Stimulated activated CD8-positive, alpha-beta memory T cell treated with anti-CD3 and anti-CD28 coated beads, Interleukin-4, amount 100 ng/mL, for 48 hours (primary cell): ENCODE measurements around the gene LY6G6D.

Source experiments
- DNase-seq: peaks from one replicate; pipeline ENCODE4 v3.0.0-alpha.2; 2020

Gene LY6G6D

GRCh38 chr6:31721351-31722020 is 6.3 kb downstream of the LY6G6D start, which contains the start of gene LY6G6C:
Gene LY6G6C (minus strand): TSS chr6:31721746. CDS start chr6:31721679, 67 bp downstream.
- DNase-seq = no peak

GRCh38 chr6:31722173-31722572 is 7.0 kb downstream of the LY6G6D start:
- no peak for DNase-seq

- no peak for DNase-seq
These were observed 8.3 kb downstream of the LY6G6D start, which contains the start of gene MPIG6B for GRCh38 chr6:31723245-31723979. Gene MPIG6B (plus strand): TSS chr6:31723373. CDS start chr6:31723384, 11 bp downstream.

- DNase-seq = no peak
These were observed 9.0 kb downstream of the LY6G6D start for GRCh38 chr6:31723980-31724691.

DNA sequence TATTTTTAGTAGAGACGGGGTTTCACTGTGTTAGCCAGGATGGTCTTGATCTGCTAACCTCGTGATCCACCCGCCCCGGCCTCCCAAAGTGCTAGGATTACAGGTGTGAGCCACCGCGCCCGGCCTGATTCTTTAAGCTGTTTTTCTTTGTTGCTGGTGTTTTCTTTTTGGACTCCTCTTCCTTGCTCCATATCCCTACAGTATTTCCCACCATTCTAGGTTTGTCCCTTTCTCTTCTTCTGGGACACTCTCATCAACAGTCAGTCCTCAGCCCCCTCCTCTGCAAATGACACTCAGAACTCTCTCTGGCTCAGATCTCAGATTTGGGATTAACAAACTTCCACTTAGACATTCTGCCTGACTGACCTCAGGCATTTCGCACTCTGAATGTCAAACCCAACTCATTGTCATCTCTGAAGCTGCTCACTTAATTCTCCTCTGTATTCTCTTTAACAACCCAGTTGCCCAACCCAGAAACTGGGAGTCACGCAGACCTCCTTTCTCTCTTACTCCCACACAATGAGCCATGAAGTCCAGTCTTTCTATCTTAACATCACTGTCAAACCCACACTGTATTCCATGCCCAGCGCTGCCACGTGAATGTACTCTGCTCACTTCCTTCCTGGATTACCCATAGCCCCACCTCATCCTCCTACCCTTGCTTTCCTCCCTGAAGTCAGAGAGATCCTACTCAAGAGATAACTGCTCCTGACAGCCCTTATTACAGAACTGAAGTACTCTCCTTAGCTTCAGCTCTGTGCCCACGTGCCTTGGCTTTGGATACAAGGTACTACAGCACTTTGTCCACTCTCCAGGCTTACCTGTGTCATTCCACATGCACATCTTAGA is 10.6 kb downstream of the LY6G6D start:
- no peak for DNase-seq

- no peak for DNase-seq
These were observed 12.0 kb downstream of the LY6G6D start for GRCh38 chr6:31727034-31727716.

GRCh38 chr6:31727717-31728671 is 12.8 kb downstream of the LY6G6D start:
- no peak for DNase-seq

DNA sequence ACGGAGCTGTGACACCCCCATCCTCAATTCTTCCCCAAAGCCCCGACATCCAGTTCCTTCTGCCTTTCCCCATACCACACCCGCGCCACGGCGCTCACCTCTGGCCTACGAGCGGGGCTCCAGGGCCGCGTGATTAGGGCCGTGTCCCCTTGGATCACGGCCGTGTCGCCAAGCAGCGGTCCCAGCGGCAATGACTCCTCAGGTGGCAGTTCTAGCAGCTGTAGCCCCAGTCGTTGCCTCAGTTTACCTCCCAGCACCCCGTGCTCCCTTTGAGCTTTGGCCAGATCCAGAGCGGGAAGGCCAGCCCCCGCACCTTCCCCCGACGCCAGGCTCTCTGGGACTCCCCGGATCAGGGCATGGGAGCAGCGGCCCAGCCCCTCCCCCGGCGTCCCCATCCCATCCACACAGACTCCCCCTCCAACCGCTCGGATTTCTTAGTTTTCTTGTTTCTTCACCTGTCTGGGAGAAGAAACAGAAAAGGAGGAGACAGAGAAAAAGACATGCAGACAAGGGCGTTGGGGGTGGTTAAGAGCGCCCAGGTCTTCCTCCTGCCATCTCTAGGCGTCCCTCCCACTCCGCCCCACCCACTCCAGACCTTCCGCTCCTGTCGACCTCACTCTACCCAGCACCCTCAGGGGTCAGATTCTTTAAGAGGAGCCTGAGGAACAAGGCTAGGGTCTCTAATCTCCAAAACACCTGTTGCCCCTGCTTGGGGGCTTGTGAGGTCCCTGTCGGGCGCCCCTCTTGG is 13.8 kb downstream of the LY6G6D start, which contains the start of gene DDAH2:
TSS of gene DDAH2 (minus strand) at position 533 of the 748 bp plus-strand sequence. CDS start at position 395, 138 bp downstream.
- no peak for DNase-seq

DNA sequence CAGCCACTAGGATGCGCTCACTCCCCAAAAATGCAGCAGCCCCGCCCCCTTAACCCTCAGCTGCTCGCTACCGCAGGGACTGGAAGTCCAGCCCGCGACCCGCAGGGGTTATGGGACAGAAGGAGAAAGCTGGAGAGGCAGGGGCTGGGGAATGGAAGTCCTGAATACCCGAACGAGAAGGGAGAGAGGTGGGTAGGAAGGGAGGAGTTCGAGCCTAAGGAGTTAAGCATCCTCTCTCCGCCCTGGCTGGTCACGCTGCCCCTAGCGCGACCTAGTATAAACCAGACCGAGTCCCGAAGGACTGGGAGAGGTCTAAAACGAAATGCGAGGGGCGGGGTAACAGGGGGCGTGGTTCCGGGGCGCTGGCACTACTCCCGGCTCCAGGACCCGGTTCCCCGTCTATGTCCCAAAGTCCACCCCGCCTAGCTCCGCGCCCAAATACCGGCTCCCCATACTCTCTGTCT is 14.4 kb downstream of the LY6G6D start:
- DNase-seq = peak; percentile 88

- DNase-seq = peak; percentile 82
These were observed 15.0 kb downstream of the LY6G6D start for GRCh38 chr6:31729979-31730630.

DNA sequence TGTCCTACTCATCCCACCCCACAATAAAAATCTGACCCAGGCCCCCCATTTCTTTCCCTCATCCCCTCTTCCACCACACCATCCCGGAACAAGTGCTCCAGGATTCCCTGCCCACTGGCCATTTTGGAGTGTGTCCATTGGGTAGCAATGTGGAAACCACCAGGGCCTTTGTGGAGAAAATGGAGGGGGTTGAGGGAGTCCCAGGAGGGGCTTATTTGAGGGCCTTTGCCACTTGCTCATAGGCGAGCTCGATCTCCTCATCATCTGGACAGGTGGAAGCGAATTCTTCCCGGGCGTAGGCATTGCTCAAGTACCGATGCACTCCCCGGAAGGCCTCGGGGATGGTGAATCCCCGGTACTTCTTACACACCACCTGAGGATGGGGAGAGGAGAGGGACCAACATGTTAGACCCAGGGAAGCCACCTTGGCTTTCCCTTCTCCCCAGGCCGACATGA is 15.5 kb downstream of the LY6G6D start:
- no peak for DNase-seq

GRCh38 chr6:31732029-31732428 is 16.9 kb downstream of the LY6G6D start:
- no peak for DNase-seq

DNA sequence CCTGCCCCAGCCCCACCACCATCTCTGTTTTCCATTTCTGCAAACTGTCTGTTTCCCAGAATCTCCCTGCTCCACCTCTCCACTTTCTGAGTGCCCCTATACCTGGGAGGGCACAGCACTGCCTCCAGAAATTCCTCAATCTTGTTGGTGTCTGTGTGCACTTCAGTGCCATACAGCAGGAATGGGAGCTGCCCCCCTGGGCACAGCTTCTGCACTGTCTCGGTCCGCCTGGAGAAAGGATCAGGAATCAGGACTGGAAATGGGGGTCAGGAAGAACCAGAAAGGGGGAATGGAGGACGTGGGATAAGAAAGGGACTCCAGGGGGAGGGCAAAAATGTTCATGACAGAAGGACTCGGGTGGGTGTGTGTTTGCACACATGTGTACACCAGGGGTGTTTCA is 18.6 kb downstream of the LY6G6D start:
- no peak for DNase-seq

DNA sequence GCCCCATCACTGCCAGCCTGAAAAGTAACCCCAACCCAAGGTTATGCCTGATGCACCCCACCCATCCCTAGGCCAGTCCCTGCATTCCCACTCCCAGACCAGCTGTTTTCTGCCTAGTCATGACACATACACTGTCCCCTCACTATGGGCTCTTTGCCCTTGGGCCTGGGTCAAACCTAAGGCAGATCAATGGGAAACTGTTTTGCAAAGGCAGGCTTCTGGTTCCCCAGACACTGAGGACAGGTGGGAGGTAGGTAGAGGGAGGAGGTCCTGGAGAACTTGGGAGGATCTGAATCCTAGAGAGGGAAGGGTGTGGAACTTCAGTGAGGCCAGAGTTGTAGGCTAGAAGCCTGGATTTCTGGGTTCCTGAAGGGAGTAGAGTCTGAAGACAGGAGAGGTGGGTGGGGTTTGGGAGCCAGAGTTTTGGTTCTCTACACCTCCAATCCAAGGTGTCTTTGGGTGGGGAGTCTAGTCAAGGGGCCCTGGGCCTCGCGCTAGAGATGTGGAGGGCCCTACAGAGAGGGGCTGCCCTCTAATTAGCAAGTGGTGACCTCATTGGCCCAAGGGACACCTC is 19.2 kb downstream of the LY6G6D start:
- no peak for DNase-seq

GRCh38 chr6:31734821-31735406 is 19.8 kb downstream of the LY6G6D start:
- peak; percentile 70 for DNase-seq

GRCh38 chr6:31736021-31736767 is 21.0 kb downstream of the LY6G6D start, which contains the start of gene CLIC1:
Gene CLIC1 (minus strand): TSS chr6:31736530. CDS start chr6:31736300, 230 bp downstream.
- peak; percentile 89 for DNase-seq

GRCh38 chr6:31736768-31737314 is 21.7 kb downstream of the LY6G6D start:
- DNase-seq = no peak
